Measurements from ENCODE around the gene KDM2B. TPM values are rescaled to one million over a fixed set of nuclear protein-coding genes. Genes with fewer than 3 reads are reported as not detected.

Gene KDM2B
- polyA plus RNA-seq, 1 of the 3 experiments (the other 2 are of a cell fraction): 11.5 TPM

- no peaks in the 10 kb centered on the region for H3F3A ChIP-seq (replicated peaks; ENCODE audit: insufficient read depth)
- no peak overlapping the region for H3K4me3 ChIP-seq (ENCODE audit: low read depth in 2 of 2, low read length in 1 of 2)
- H3K9ac ChIP-seq: no peak overlapping the region
- CTCF ChIA-PET: interaction anchor here (0.8 to 3.4 kb wide), 4 partner anchors 9 to 49 kb away, joined by 3 to 12 read pairs (median 3); no protein-coding TSS in a partner anchor
- H2AFZ ChIP-seq (ENCODE audit: low read depth): no peak overlapping the region
- H3K27me3 ChIP-seq (ENCODE audit: insufficient read depth): no peaks in the 10 kb centered on the region
- no peaks in the 10 kb centered on the region for H3K36me3 ChIP-seq (replicated peaks in 1 of 2; ENCODE audit: control insufficient read depth in 1 of 2, insufficient read depth in 2 of 2, low read length in 1 of 2)
- 96% methylated on average over 9 of the region's 9 CpGs for WGBS (ENCODE audit: low lambda C conversion rate)
- no peaks in the 10 kb centered on the region for H3K79me2 ChIP-seq (ENCODE audit: insufficient read depth)
- POLR2A ChIA-PET: no interaction called here
- no peak overlapping the region for H3K4me2 ChIP-seq
- H3K9me2 ChIP-seq: no peaks in the 10 kb centered on the region
- H3K9me3 ChIP-seq: no peaks in the 10 kb centered on the region
- TF ChIP-seq POLR2AphosphoS5 (IDR thresholded peaks at IDR 0.05; ENCODE audit: low read depth, low read length): no peak
- peak; percentile 35 for TF ChIP-seq CTCF (IDR thresholded peaks at IDR 0.05)
- H3K27ac ChIP-seq (ENCODE audit: low read depth in 2 of 2, low read length in 1 of 2): no peak overlapping the region
- DNase-seq: no peak
- no peaks in the 10 kb centered on the region for H3K4me1 ChIP-seq (ENCODE audit: control insufficient read depth in 1 of 2, insufficient read depth in 2 of 2, low read depth in 1 of 2, low read length in 1 of 2)
- H4K20me1 ChIP-seq (ENCODE audit: insufficient read depth): no peaks in the 10 kb centered on the region
Measured at GRCh38 chr12:121383601-121384021, 197.2 kb downstream of the KDM2B start.

- Histone ChIP-seq H3K9me2 (no peaks in the 10 kb centered on the region), H3K9ac (no peak overlapping the region), H3K79me2 (ENCODE audit: insufficient read depth) (no peaks in the 10 kb centered on the region), H3K27ac (ENCODE audit: low read depth in 2 of 2, low read length in 1 of 2) (no peak overlapping the region), H3F3A (replicated peaks; ENCODE audit: insufficient read depth) (no peaks in the 10 kb centered on the region), H3K4me2 (no peak overlapping the region), H4K20me1 (ENCODE audit: insufficient read depth) (no peaks in the 10 kb centered on the region), H3K36me3 (replicated peaks in 1 of 2; ENCODE audit: control insufficient read depth in 1 of 2, insufficient read depth in 2 of 2, low read length in 1 of 2) (no peaks in the 10 kb centered on the region), H3K4me1 (ENCODE audit: control insufficient read depth in 1 of 2, insufficient read depth in 2 of 2, low read depth in 1 of 2, low read length in 1 of 2) (no peaks in the 10 kb centered on the region), H3K27me3 (ENCODE audit: insufficient read depth) (no peaks in the 10 kb centered on the region), H3K9me3 (no peaks in the 10 kb centered on the region), H2AFZ (ENCODE audit: low read depth) (no peak overlapping the region), H3K4me3 (ENCODE audit: low read depth in 2 of 2, low read length in 1 of 2) (no peak overlapping the region)
- WGBS (ENCODE audit: low lambda C conversion rate): 91% methylated on average over 10 of the region's 10 CpGs
- TF ChIP-seq FOXM1 (IDR thresholded peaks at IDR 0.05; ENCODE audit: low read depth): no peak
- no peak for TF ChIP-seq RXRA (IDR thresholded peaks at IDR 0.05; ENCODE audit: borderline replicate concordance, low read depth)
- no peak for TF ChIP-seq NFIC (IDR thresholded peaks at IDR 0.05; ENCODE audit: borderline replicate concordance)
- no peak for TF ChIP-seq CHD2 (IDR thresholded peaks at IDR 0.05; ENCODE audit: low read length, partially characterized antibody)
- no peak for DNase-seq
- ChIA-PET POLR2A (no interaction called here), CTCF (no interaction called here)
Measured at GRCh38 chr12:121379945-121380344, 200.9 kb downstream of the KDM2B start.

Small RNA genes within 50 kb of the gene (small RNA-seq; reads per million reads assigned to genes)
- gene RNU6-1004P: 0 reads per million in 7 experiments

Other genes starting within 250 kb of the KDM2B start
- 110 and 158 TPM in 2 replicates for gene ANAPC5, start 228.6 kb downstream of the KDM2B start, polyA plus RNA-seq (2012; rRNA removed)
- 28.7 and 29.4 TPM in 2 replicates for gene RNF34, start 180.9 kb downstream of the KDM2B start, polyA plus RNA-seq (2012; rRNA removed)
- gene ORAI1, start 45.5 kb upstream of the KDM2B start, polyA plus RNA-seq (2012; rRNA removed): 13.2 and 16.6 TPM in 2 replicates
- 2.4 and 2.7 TPM in 2 replicates for gene MORN3, start 88.6 kb upstream of the KDM2B start, polyA plus RNA-seq (2012; rRNA removed)
- gene TMEM120B, start 131.7 kb upstream of the KDM2B start, polyA plus RNA-seq (2012; rRNA removed): 15.1 and 15.4 TPM in 2 replicates
- gene RHOF, start 212.7 kb upstream of the KDM2B start, polyA plus RNA-seq (2012; rRNA removed): 5.0 and 5.3 TPM in 2 replicates
- 1.2 and 2.0 TPM in 2 replicates for gene SETD1B, start 223.0 kb upstream of the KDM2B start, polyA plus RNA-seq (2012; rRNA removed)

Data from SK-N-SH (cell line).